HG02870 (cell line): ENCODE data around the gene TMEM91.

Experiments
- ATAC-seq: cut with Tn5 transposase; IDR thresholded peaks from one replicate; pipeline ENCODE4 v1.9.1; 2021; ENCODE audit warnings: mild to moderate bottlenecking, moderate library complexity; ENCODE audit not compliant: unreplicated experiment

Gene TMEM91

DNA sequence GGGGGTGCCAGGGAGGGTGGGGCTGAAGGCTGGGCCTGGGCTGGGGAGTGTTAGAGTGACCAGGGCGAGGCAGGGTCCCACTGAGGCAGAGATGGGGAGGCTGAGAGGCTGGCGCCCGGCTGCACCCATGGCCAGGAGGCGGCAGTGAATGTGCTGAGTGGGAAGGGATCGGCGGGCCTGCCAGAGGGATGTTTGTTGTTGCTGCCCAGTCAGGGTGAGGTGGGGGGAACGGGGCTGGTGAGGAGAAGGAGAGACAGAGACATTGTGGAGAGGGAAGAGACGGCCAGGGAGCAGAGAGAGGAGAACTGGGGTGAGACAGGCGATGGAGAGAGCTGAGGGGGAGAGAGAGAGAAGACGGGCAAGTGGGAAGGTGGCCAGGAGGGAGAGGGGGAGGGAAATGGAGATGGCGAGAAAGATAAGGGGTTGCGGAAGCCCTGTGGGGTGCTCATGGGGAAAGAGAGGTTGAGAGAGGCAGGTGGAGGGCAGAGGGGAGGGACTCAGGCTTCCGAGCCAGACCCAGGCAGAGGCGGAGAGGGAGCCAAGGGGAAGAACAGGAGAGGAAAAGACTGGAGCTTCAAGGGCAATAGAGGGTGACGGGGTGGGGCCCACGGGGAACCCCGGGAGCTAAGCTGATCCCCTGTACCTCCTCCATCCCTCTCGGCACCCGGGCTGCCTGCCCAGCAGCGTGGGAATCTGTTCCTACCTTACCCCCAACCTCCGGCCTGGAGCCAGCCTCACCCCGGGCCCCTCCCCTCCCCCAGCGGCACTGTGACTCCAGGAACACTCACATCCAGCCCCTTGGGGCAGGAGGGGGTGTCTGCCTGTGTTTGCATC lies 51.5 kb downstream of the TMEM91 start:
- ATAC-seq, result no peak

DNA sequence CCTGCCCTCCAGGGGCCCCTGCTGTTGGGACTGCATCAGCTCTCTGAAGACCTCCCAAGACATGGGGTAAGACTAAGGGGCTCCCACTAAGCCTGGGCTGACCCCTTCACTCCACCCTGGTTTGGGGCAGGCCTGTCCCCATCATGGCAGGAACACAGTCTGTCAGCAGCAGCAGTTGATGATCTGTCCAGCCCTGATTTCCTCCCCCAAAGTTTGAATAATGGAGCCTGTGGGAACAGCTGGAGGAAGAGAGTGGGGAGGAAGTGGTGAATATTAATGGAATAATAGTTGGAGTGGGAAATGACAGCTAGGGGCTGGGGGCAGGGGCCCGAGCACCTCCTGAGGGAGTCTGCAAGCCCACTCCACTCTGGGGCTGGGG lies 52.1 kb downstream of the TMEM91 start:
- ATAC-seq, result no peak

GRCh38 chr19:41430922-41431321 lies 54.6 kb downstream of the TMEM91 start:
- no peak for ATAC-seq

GRCh38 chr19:41431426-41432386 lies 55.4 kb downstream of the TMEM91 start:
- ATAC-seq, result no peak

DNA sequence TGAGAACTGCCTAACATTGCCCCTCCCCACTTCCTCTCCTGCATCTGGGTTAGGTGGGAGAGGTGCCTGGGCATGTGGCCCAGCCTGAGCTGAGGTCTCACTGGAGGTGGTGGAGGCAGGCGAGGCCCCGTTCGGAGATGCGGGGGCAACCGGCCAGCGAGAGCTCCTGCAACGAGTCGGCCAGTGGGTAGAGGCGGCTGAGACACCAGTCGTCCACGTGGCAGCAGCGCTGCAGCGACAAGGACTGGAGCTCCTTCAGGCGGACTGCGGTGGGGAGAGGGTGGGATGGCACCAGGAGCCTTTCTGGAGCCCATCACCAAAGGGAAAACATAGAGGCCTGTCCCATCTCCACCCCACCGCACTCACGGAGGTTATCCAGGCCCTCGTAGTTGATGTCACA lies 56.8 kb downstream of the TMEM91 start:
- no peak for ATAC-seq
